Naive B cell (primary cell): Measurements from ENCODE around the gene MTHFD1L. TPM values are rescaled to one million over a fixed set of nuclear protein-coding genes. Genes with fewer than 3 reads are reported as not detected.
"Not testable (repeated sequence)": the region's sequence is repeated elsewhere in the genome, so short reads cannot be mapped to it uniquely, and the experiment has no call there.

Experiments
- ATAC-seq, 2 donors: fragments of 150-1000 bp; cut with Tn5 transposase; 2 replicates each; pipeline ENCODE4 v1.10.0; 2021; ENCODE audit warnings: low read depth in 2 of 2, mild to moderate bottlenecking in 2 of 2, moderate library complexity in 2 of 2
- DNase-seq: peaks from one replicate; pipeline ENCODE4 v3.0.0; 2022
- H3K27ac Mint-ChIP-seq, 6 donors: one replicate each; pipeline ENCODE4 v1.8.0; 2020 to 2022; ENCODE audit warnings: mild to moderate bottlenecking in 6 of 6, mixed read lengths in 6 of 6, moderate library complexity in 5 of 6, inconsistent platforms in 2 of 6
- H3K27me3 Mint-ChIP-seq, 3 donors: one replicate each; pipeline ENCODE4 v1.8.0; 2021 to 2022; ENCODE audit warnings: mixed read lengths in 3 of 3, mild to moderate bottlenecking in 1 of 3
- H3K36me3 Mint-ChIP-seq, 2 donors: one replicate each; pipeline ENCODE4 v1.8.0; 2020 to 2022; ENCODE audit warnings: mixed read lengths in 2 of 2, inconsistent platforms in 1 of 2, mild to moderate bottlenecking in 1 of 2
- H3K4me1 Mint-ChIP-seq, 3 donors: one replicate each; pipeline ENCODE4 v1.8.0; 2020 to 2022; ENCODE audit warnings: mixed read lengths in 3 of 3, inconsistent platforms in 1 of 3, mild to moderate bottlenecking in 1 of 3, moderate library complexity in 1 of 3
- H3K4me3 Mint-ChIP-seq, 8 donors: one replicate each; pipeline ENCODE4 v1.8.0; 2020 to 2022; ENCODE audit warnings: mild to moderate bottlenecking in 8 of 8, mixed read lengths in 8 of 8, moderate library complexity in 8 of 8, inconsistent platforms in 2 of 8
- H3K9me3 Mint-ChIP-seq, 7 donors: one replicate each; pipeline ENCODE4 v1.8.0; 2020 to 2022; ENCODE audit warnings: mixed read lengths in 7 of 7, mild to moderate bottlenecking in 5 of 7, inconsistent platforms in 2 of 7, moderate library complexity in 1 of 7
- polyA plus RNA-seq, 6 donors: library from polyadenylated mRNA; unstranded; fragments of 300-500 nt; fragmentation: Illumina TruSeq; gene quantifications; one replicate each; pipeline ENCODE4 v1.2.3, GENCODE V29; 2021; ENCODE audit warnings: low read depth in 6 of 6

The MTHFD1L gene
- polyA plus RNA-seq, 6 donors from 2014 or later, result 0.45 to 2.5 (median 1.5) TPM

GRCh38 chr6:151110576-151110905 lies 245.0 kb downstream of the MTHFD1L start:
- DNase-seq, result no peak
- no peak for ATAC-seq
- no peak overlapping the region for H3K4me3 Mint-ChIP-seq
- H3K36me3 Mint-ChIP-seq, result no peaks in the 10 kb centered on the region
- H3K9me3 Mint-ChIP-seq, result peaks cover 0 to 3% (median 0%) of the 10 kb centered on the region in 7 donors
- H3K27ac Mint-ChIP-seq, result no peak overlapping the region
- H3K27me3 Mint-ChIP-seq, result peaks cover 0 to 9% (median 5%) of the 10 kb centered on the region in 3 donors
- no peaks in the 10 kb centered on the region for H3K4me1 Mint-ChIP-seq

- Mint-ChIP-seq H3K27me3 (peaks cover 0 to 9% (median 5%) of the 10 kb centered on the region in 3 donors), H3K4me3 (no peak overlapping the region), H3K4me1 (no peaks in the 10 kb centered on the region), H3K9me3 (peaks cover 0 to 3% (median 0%) of the 10 kb centered on the region in 7 donors), H3K27ac (no peak overlapping the region), H3K36me3 (no peaks in the 10 kb centered on the region)
- ATAC-seq (no peak), DNase-seq (no peak)
These were observed 246.2 kb downstream of the MTHFD1L start for GRCh38 chr6:151111670-151112069.

GRCh38 chr6:151112130-151112529 lies 246.6 kb downstream of the MTHFD1L start:
- H3K4me3 Mint-ChIP-seq, result no peak overlapping the region

DNA sequence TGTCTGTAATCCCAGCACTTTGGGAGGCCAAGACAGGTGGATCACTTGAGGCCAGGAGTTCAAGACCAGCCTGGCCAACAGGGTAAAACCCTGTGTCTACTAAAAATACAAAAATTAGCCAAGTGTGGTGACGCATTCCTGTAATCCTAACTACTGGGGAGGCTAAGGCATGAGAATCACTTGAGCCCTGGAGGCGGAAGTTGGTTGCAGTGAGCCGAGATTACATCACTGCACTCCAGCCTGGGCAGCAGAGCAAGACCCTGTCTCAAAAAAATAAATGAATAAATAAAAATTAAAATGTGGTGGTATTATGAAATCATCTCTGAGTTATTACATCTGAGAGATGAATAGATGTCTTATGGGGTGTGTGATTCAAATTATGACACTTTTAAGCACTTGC lies 247.4 kb downstream of the MTHFD1L start:
- DNase-seq, ATAC-seq, H3K27ac Mint-ChIP-seq: not testable (repeated sequence)

More at GRCh38 chr6:151112130-151112529, 246.6 kb downstream of the MTHFD1L start:
- H3K9me3 Mint-ChIP-seq, result peaks cover 0 to 3% (median 0%) of the 10 kb centered on the region in 7 donors
- DNase-seq, result no peak
- no peaks in the 10 kb centered on the region for H3K4me1 Mint-ChIP-seq
- no peaks in the 10 kb centered on the region for H3K36me3 Mint-ChIP-seq
- H3K27me3 Mint-ChIP-seq, result peaks cover 0 to 9% (median 5%) of the 10 kb centered on the region in 3 donors
- H3K27ac Mint-ChIP-seq, result no peak overlapping the region
- no peak for ATAC-seq

DNA sequence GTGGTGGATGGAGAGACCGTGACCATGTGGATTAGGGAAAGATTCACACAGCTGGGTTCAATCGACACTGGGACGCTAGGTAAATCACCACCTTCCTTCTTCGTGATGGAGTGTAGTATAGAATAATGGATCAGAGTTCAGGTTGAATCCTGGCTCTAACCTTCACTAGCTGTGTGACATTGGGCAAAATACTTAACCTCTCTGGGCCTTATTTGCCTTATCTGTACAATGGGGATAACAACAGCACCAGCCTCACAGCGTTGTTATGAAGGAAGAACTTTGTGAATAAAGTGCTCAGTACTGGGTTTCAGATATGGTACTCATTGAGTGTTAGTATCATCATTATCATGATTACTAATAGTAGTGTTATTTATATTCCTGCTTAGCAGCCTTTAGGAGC lies 248.1 kb downstream of the MTHFD1L start:
- Mint-ChIP-seq H3K4me1 (no peaks in the 10 kb centered on the region), H3K27me3 (peaks cover 0 to 9% (median 5%) of the 10 kb centered on the region in 3 donors), H3K27ac (peak overlapping the region in 1 of 6 donors; percentile 7), H3K4me3 (no peak overlapping the region), H3K9me3 (peaks cover 0 to 3% (median 0%) of the 10 kb centered on the region in 7 donors), H3K36me3 (no peaks in the 10 kb centered on the region)
- no peak for ATAC-seq
- no peak for DNase-seq

More for the DNA sequence above, 247.4 kb downstream of the MTHFD1L start:
- not testable (repeated sequence) for H3K9me3 Mint-ChIP-seq, H3K27me3 Mint-ChIP-seq, H3K4me3 Mint-ChIP-seq, H3K4me1 Mint-ChIP-seq, H3K36me3 Mint-ChIP-seq

DNA sequence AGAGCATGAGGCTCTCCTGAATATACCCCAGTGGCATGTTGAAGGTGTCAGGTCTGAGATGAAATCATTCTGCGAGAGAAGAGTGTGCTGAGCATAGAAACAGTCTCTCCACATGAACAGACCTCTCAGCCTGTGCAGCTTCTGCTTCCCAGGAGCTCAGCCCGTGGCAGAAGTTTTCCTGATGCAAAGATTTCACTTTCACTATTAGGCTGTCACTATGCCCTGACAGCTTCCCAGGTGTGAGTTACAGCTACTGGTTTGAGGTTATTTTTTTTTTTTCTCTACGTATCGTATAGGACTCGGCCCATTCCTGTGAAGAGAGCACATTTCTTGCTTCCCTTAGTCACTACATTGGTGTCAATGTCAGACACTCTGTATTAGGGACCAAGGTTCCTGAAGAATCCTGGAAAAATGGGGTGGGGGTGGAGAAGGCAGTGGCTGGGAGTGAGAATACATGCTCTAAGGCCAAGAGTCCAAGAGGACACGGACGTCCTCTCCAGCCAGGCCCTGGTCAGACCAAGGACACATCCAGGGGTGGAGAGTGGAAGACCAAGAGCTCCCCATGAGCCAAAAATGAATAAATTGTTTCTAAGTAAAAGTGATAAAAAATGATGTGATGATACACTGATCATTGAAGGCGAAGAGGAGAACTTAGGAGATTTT lies 253.1 kb downstream of the MTHFD1L start:
- H3K36me3 Mint-ChIP-seq, result no peaks in the 10 kb centered on the region
- DNase-seq, result no peak
- no peaks in the 10 kb centered on the region for H3K27me3 Mint-ChIP-seq
- ATAC-seq, result no peak
- H3K9me3 Mint-ChIP-seq, result no peaks in the 10 kb centered on the region
- no peaks in the 10 kb centered on the region for H3K4me1 Mint-ChIP-seq
- no peak overlapping the region for H3K4me3 Mint-ChIP-seq
- peak overlapping the region in 2 of 6 donors; percentile 32 to 40 for H3K27ac Mint-ChIP-seq

- no peaks in the 10 kb centered on the region for H3K36me3 Mint-ChIP-seq
- H3K9me3 Mint-ChIP-seq, result no peaks in the 10 kb centered on the region
- DNase-seq, result no peak
- no peak overlapping the region for H3K4me3 Mint-ChIP-seq
- peak overlapping the region in 1 of 6 donors; percentile 28 for H3K27ac Mint-ChIP-seq
- H3K27me3 Mint-ChIP-seq, result no peaks in the 10 kb centered on the region
- no peaks in the 10 kb centered on the region for H3K4me1 Mint-ChIP-seq
- ATAC-seq, result no peak
These were observed 254.5 kb downstream of the MTHFD1L start for GRCh38 chr6:151119823-151120524.

- no peak for ATAC-seq
- no peak overlapping the region for H3K27ac Mint-ChIP-seq
- H3K9me3 Mint-ChIP-seq, result no peaks in the 10 kb centered on the region
- no peaks in the 10 kb centered on the region for H3K36me3 Mint-ChIP-seq
- no peaks in the 10 kb centered on the region for H3K4me1 Mint-ChIP-seq
- H3K4me3 Mint-ChIP-seq, result no peak overlapping the region
- no peak for DNase-seq
- H3K27me3 Mint-ChIP-seq, result no peaks in the 10 kb centered on the region
These were observed 256.4 kb downstream of the MTHFD1L start for GRCh38 chr6:151121900-151122299.

DNA sequence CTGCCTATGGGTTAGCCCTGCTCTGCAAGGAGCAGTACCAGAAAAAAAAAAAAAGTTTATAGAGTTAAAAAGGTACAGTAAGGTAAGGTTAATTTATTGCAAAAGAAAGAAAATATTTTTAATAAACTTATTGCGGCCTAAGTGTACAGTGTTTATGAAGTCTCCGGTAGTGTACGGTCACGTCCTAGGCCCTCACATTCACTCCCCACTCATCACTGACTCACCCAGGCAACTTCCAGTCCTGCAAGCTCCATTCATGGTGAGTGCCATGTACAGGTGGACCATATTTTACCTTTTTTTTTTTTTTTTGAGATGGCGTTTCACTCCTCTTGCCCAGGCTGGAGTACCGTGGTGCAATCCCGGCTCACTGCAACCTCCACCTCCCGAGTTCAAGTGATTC lies 258.1 kb downstream of the MTHFD1L start:
- not testable (repeated sequence) for DNase-seq, H3K9me3 Mint-ChIP-seq, H3K36me3 Mint-ChIP-seq, H3K4me1 Mint-ChIP-seq, ATAC-seq, H3K4me3 Mint-ChIP-seq, H3K27ac Mint-ChIP-seq, H3K27me3 Mint-ChIP-seq

GRCh38 chr6:151125242-151125641 lies 259.7 kb downstream of the MTHFD1L start:
- not testable (repeated sequence) for H3K27me3 Mint-ChIP-seq, DNase-seq, ATAC-seq, H3K9me3 Mint-ChIP-seq, H3K4me1 Mint-ChIP-seq, H3K27ac Mint-ChIP-seq, H3K4me3 Mint-ChIP-seq, H3K36me3 Mint-ChIP-seq

DNA sequence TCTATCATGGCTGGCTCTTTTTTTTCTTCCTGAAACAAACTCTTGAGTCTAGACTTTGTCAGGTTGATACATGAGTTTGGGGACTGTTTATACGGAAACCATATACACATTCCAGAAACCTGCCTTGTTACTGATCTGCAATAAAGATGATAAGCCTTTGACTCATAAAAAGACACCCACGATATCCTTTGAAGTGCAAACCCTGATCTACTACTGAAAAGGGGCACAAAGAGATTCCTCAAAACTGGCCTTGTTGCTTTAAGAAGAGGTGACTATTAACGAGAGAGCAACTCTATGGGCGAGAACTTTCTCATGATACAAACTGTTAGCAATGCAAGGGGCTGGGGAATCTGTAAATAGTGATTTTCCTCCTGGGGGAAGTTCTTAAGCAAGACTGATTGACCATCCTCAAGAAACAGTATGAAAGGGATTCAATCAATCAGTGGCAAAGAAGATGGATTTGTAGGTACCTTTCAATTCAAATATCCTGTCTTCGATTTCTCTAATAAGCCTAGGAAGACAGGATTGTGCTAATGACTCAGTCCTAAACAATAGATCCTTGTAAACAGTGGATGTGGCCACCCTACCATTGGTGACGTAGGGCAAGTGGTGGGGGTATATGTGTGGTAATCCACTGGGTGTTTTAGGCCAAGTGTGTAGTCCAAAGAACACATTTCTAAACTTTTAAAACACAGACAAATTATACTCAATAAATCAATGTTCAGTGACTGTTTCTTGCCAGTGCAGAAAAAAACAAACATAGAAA lies 260.3 kb downstream of the MTHFD1L start:
- not testable (repeated sequence) for H3K36me3 Mint-ChIP-seq, H3K4me3 Mint-ChIP-seq, H3K27me3 Mint-ChIP-seq, ATAC-seq, DNase-seq, H3K4me1 Mint-ChIP-seq, H3K9me3 Mint-ChIP-seq
- peak overlapping the region in 1 of 6 donors; percentile 16 for H3K27ac Mint-ChIP-seq

GRCh38 chr6:151126417-151126724 lies 260.9 kb downstream of the MTHFD1L start:
- H3K27ac Mint-ChIP-seq, result peak overlapping the region in 1 of 6 donors; percentile 16
- not testable (repeated sequence) for DNase-seq, H3K9me3 Mint-ChIP-seq, ATAC-seq, H3K36me3 Mint-ChIP-seq, H3K4me3 Mint-ChIP-seq, H3K27me3 Mint-ChIP-seq, H3K4me1 Mint-ChIP-seq

DNA sequence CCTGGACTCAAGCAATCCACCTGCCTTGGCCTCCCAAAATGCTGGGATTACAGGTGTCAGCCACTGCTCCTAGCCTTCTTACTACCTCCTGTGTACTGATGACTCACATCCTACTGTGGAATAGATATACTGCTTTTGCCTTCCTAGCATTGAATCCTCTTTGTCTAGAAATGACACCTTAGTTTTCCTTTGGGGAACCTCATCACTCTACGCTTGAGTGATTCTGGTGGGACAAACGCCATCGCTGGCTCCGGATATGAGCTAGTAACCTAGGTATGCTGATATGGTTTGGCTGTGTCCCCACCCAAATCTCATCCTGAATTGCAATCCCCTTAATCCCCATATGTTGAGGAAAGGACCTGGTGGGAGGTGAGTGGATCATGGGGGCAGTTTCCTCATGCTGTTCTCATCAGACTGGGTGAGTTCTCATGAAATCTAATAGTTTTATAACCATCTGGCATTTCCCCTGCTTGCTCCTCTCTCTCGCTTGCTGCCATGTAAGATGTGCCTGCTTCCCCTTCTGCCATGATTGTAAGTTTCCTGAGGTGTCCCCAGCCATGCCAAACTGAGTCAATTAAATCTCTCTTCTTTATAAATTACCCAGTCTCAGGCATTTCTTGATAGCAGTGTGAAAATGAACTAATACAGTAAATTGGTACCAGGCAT lies 261.8 kb downstream of the MTHFD1L start:
- H3K4me3 Mint-ChIP-seq, result not testable (repeated sequence)
- H3K27ac Mint-ChIP-seq, result peak overlapping the region in 1 of 6 donors; percentile 33

More for the DNA sequence above, 261.8 kb downstream of the MTHFD1L start:
- H3K9me3 Mint-ChIP-seq, H3K4me1 Mint-ChIP-seq, H3K36me3 Mint-ChIP-seq, H3K27me3 Mint-ChIP-seq, ATAC-seq, DNase-seq: not testable (repeated sequence)
